Fibroblast of skin of abdomen (primary cell): Measurements from ENCODE around the gene HSPA8.
"Not testable (repeated sequence)": the region's sequence is repeated elsewhere in the genome, so short reads cannot be mapped to it uniquely, and the experiment has no call there.

ENCODE experiments used
- DNase-seq: peaks from one replicate; pipeline ENCODE4 v3.0.0-alpha.2; 2013

Gene HSPA8

DNA sequence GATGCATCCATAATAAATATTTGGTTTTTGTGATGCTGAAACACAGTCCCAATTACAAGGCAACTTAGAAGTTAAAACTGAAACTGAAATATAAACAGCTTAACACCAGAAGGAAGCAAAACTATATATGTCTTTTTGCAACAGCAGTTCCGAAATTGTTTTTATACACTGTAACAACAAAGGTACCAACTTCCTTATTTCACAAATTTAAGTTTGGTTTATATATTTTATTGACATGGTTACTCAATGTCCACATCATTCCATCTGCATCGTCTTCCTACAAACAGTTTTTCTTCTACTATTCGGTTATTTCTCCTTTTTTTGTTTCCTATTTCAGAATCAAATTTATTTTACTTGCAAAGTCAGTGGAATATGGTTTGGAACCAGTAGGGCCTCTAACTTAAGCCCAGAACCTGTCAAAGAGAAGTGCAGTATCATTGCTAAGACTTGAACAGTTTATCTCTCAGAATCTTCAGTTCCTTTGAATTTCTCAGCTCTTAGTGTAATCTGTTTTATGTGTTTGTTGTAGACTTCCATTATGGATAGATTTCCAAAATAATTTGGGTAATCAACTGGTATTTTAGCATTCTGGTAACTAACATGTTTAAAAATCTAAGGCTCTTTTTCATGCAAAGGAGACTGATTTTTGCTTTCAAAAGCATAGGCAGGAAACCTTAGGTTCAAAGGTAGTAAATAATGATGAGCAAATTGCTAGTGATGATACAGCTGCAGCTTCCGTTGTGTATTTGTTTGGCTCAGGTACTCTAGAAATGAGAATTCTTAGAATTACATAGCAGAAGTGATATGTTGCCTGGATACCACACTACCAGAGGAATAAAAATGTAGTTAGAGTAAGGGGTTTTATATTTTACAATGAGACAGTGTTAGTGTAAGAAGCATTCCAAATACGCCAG lies 8.2 kb upstream of the HSPA8 start:
- DNase-seq = no peak

DNA sequence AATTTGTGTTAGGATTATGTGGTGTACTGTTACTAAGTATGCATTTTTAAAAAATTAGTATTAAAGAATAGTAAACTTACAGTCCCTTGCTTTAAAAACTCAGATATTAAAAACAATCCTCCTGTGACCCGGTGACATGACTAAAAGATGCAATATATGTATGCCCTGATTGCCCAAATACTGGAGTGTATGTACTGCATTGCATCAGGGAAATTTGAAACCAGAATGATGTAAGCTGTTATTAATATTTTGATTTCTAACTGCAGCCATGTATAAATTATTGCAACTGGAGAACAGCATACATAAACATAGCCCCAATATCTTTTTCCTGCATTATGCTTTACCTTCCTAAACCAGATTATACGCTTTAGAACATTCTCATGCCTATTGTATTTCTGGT lies 3.7 kb upstream of the HSPA8 start:
- DNase-seq = peak; percentile 67

DNA sequence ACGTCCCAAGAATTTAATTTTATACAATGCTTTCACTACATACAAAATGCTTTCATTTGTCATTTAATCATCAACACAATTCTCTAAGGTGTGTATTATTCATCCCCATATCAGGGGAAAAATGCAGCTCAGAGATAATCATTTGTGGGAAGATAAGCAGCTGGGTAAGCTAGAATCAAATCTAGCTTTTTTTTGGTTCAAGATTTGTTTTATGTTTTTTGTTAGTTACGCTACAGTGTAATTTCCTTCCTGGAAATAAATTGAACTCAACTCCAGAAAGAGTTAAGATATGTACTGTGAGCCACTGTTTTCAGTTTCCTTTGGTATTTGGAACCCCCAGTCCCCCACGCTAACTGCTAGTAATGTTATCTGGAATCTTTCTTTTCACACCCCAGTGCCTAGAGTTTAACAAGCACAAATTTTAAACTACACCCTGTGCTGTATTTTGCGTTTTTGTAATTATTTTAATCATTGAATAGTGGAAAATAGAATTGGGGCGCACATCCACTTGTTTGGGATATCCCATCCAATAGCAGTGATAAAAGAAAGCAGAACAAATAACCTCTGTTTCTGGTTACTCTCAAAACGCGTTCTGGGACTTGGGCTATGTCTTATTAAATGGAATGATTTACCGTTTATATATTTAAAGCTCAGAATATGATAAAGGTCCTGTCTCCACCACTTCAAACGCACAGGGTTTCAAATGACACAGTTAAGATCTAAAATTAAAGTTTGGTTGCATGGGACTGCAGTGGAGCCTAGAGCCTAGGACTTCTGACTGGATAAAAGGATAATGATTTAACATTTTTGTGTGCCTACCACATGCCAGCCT lies 2.1 kb upstream of the HSPA8 start:
- no peak for DNase-seq

DNA sequence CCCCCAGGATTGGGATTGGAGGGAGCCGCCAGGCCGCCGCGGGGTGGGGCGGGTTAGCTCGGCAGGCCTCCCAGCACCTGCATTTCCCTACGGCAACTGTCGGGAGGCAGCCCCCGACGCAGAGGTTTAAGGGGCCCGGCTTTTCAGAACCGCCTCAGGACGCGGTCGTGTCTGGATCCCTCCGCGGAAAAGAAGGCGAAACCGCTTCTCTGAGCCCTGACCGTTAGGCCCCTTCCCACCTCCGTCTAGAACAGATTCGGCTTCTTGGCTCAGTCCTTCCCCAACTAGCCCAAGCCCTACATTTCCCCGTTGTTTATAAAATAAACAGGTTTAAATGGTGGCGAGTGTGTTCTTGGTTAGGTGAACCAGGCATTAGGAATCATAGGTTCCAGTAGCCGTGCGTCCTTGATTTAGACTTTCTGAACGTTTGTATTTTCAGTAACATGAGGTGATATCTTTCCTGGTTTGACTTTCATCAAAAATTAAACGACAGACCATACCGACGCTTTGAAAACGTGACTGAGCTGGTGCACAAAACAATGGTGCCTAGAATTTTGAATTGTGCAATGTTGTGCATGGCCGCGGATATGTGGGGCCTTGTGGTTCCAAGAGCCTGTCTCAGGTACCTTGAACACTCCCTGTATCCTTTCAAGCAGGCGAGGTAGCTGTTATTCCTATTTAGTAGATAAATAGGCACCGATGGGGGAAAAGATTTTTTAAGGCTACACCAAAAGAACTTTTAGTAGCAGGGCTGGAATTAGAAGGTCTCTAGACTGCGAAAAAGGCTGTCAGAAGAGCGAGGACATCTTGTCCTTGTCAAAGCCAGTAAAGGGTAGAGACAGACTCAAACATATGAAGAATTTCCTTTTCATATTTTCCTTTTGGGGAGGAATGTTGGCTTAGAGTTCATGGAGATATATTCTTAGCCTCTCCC lies 1.2 kb upstream of the HSPA8 start:
- peak; percentile 63 for DNase-seq

DNA sequence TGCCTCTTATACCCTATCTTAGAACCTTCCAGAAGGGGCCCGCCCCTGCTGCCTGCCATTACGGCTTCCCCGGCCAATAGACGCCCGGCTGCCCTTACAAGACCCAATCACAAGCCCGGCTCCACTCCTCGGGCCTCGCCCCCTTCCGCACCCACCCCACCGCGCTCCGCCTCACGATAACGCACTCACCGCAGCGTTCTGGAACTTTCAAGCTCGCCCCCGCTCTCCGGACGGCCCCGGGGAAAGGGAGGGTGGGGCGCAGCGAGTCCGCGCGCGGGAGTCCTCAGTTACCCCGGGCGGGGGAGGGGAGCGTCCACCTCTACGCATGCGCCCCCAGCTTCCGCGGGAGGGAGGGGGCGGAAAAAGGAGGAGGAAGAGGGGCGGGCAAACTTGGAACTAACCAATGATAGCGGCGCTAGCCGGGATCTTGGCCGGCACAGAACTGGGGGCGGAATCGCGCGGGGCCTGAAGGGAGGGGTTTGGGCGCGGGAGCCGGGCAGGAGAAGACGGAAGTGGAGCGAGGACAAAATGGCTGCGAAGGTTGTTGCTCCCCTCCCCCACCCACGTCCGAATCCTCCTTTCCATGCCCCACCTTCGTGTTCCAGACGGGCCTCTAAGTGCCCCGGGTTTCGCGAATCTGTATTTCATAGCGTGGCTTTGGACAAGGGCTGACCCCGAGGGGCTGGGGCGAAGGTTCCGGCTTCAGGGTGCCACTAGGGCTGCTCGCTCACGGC lies 389 bp upstream of the HSPA8 start:
- peak; percentile 100 for DNase-seq

DNA sequence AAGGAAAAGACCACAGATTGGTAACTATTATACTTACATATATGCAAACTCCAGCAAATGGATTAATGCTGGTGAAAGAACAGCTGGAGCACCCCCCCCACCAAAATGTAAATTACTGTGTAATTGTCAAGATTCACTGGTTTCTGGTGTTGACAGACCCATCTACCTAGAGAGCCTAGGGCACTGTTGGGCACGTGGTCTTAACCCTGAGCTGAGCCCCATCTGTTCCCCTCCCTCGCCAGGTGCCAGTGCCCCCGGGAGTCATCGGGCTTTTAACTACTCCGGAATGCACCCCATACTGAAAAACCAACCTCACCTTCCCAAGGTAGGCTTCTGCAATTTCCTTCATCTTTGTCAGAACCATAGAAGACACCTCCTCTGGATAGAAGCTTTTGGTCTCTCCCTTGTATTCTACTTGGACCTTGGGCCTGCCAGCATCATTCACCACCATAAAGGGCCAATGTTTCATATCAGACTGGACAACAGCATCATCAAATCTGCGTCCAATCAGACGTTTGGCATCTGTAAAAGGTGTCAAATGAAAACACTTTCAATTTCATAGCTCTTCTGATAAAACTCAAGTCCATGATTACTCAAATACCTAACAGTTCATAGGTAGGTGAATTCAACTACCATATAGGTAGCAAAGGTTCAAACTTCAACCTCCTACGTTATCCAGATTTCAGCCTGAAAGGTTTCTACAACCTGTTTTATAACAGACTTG lies 1.5 kb downstream of the HSPA8 start:
- DNase-seq = no peak

DNA sequence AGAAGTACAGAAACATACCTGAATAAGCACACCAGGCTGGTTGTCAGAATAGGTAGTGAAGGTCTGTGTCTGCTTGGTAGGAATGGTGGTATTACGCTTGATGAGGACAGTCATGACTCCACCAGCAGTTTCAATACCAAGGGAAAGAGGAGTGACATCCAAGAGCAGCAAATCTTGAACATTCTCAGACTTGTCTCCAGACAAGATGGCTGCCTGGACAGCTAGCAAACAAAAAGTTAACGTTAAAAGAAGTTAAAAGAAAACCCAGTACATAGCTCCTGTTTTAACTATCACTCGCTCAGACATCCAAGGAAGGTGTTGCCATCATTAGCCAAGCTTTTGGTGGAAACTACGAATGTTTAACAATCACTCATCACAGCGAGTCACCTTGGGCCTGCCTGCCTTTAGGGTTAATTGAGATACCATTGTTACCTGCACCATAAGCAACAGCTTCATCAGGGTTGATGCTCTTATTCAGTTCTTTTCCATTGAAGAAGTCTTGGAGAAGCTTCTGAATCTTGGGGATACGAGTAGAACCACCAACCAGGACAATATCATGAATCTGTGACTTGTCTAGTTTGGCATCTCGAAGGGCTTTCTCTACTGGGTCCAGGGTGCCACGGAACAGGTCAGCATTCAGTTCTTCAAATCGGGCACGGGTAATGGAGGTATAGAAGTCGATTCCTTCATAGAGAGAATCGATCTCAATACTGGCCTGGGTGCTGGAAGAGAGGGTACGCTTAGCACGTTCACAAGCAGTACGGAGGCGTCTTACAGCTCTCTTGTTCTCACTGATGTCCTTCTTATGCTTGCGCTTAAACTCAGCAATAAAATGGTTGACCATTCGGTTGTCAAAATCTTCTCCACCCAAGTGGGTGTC lies 2.7 kb downstream of the HSPA8 start:
- not testable (repeated sequence) for DNase-seq

DNA sequence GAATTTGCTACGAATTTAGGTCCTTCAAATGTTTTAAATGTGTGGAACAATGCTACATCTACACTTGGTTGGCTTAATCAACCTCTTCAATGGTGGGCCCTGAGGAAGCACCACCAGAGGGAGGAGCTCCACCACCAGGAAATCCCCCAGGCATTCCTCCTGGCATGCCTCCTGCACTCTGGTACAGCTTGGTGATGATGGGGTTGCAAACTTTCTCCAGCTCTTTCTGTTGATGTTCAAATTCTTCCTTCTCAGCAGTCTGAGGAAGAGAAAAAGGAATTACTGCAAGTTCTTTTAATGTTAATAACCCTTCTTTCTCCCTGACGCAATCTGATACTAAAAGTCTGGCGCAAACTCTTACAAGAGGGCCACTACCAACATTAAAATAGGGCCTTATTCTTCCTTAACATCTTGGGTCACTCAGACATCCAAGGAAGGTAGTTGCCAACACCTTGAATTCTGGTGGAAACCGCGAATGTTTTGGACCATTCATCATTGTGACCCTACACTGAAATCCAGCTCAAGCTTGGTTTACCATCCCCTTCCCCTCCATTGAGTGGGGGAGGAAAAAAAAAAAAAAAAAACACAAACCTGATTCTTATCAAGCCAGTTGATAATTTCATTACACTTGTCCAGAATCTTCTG lies 4.2 kb downstream of the HSPA8 start:
- no peak for DNase-seq

DNA sequence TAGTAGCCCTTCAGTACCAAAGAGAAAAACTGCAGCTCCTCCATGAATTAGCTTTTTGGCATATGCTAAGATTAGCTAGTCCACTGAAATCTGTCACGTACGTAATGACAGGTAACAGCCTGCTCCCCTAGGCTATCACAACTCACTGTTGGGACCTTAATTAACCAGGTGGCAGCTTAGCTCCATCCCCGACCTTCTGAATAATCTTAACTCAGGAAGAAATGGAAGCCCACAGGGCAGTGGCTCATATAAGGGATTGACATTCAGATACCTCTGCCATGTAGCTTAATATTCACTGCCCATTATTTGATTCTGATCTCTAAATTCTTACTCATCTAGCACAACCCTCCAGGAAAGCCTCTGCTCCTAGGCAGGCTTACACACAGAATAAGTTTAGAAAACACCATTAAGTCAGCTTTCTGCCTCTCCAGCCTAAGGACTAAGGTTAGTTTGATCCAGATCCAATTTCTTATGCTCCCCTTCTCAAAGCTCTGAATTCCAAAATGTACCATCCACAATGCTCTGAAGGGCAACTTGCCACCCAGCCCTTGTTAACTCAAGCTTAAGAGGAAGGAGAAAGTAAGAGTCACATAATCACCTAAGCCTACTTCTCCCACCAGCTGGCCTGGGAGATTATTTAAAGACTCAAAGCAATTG lies 5.0 kb downstream of the HSPA8 start:
- no peak for DNase-seq

DNA sequence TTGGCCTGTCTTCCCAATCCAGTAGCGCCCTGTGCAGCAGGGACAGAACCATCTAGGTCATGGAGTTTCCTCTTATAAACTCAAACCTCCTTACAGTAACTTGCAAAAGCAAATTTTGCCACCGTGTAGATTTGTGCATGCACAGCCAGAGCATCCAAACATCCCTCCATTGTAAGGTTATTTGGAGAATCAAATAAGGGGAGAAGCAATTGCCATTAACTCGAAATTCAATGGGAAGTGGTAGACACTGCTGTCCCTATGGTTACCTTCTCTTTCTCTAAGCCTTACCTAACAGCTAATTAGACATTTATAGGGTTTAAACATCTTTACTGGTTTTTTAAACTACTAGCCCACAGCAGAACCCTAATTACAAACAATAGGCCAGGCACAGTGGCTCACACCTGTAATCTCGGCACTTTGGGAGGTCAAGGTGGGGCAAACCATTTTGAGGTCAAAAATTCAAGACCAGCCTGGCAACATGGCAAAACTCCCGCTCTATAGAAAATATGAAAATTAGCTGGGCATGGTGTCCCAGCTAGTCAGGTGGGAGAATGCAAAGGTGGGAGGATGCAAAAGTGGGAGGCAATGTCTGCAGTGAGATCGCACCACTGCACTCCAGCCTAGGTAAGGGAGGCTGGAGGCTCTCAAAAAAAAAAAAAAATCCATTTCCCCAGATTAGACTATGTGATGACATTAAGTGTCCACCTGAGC lies 6.6 kb downstream of the HSPA8 start:
- no peak for DNase-seq

DNA sequence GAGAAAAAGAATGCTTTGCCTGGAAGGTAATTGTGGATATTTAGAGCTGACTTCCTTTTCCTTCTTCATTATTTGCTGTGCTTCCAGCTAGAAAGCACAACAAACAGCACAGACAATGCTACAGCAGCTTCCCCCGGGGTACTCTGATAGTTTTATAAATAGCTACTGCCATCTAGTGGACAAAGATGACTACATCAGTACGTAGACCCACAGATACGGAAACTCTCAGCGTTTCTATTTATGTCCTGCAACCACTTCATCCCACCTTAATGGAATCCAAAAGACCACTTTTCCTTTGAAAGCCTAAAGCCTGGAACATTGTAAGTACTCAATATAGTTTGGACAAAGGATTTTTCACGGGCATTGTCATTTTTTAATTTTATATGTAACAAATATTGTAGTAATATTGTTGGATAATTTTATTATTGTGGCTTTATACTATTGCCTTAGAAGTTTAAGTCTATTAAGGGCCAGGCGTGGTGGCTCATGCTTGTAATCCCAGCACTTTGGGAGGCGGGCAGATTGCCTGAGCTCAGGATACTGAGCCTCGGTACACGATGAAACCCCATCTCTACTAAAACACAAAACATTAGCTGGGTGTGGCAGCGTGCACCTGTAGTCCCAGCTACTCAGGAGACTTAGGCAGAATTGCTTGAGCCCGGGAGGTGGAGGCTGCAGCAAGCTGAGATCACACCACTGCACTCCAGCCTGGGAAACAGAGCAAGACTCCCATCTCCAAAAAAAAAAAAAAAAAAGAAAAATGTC lies 7.5 kb downstream of the HSPA8 start:
- peak; percentile 70 for DNase-seq

DNA sequence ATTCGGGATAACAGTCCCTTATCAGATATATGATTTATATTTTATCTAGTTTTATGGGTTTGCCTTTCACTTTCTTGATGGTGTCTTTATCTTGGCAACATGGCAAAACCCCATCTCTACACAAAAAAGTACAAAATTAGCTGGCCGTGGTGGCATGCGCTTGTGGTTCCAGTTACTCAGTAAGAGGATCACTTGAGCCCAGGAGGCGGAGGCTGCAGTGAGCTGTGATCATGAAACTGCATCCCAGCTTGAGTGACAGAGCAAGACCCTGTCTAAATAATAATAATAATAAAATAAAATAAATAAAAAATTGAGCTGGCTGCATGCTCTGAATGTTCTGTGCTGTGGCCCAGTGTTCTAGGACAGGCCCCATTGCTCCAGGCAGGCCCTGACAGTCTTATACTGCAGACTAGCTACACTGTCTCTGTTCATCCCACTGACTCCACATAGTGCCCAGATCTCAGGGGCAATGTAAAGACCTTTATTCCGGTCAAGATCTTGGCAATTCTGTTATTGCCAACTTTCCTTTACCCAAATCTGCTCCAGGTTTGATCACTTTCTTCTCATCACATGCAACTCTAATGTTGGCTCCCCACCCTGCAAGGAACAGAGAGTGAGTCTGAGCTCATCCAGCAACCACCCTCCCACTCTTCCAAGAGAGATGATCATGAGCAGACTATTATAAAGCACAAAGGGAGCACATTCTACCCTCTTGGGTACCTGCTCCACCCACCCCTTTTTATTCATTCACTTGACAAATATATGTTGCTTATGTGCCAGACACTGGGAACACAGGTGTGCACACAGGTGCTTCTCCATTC lies 8.8 kb downstream of the HSPA8 start:
- DNase-seq = no peak

DNA sequence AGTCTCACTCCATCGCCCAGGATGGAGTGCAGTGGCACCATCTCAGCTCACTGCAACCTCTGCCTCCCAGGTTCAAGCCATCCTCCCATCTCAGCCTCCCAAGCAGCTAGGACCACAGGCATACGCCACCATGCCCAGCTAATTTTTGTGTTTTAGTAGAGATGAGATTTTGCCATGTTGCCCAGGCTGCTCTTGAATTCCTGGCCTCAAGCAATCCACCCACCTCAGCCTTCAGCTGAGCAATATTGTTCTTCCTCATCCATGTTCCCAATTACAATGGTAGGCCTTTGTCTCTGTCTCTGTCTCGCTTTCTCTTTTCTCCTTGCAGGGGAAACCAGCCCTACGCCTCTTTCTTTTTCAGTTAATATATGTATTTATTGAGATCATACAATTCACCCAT lies 10.3 kb downstream of the HSPA8 start:
- no peak for DNase-seq

DNA sequence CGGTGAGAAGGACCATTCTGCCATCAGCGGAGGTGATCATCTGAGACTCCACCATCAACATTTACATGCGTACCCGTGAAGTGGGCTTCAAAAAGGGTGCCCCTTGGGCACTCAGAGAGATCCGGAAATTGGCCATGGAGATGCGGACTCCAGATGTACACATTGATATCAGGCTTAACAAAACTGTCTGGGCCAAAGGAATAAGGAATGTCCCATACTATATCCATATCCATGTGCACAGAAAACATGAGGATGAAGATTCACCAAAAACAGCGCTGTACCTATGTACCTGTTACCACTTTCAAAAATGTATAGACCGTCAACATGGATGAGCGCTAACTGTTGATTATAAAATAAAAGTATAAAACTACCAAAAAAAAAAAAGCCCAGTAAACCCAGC lies 10.8 kb downstream of the HSPA8 start:
- DNase-seq = no peak

DNA sequence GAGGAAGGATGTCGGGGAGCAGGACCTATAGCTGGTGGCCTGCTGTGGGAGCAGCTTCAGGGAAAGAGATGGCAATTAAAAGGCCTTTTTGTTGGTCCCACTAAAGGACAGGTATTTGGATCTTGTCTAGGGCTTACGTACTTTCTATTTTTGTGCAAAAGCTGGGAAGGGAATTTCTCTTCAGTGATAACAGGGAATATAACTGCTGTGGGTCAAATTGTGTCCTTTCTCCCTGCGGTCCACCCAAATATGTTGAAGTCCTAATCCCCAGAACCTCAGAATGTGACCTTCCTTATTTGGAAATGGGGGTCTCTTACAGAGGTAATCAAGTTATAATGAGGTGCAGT lies 14.0 kb downstream of the HSPA8 start:
- DNase-seq = no peak

DNA sequence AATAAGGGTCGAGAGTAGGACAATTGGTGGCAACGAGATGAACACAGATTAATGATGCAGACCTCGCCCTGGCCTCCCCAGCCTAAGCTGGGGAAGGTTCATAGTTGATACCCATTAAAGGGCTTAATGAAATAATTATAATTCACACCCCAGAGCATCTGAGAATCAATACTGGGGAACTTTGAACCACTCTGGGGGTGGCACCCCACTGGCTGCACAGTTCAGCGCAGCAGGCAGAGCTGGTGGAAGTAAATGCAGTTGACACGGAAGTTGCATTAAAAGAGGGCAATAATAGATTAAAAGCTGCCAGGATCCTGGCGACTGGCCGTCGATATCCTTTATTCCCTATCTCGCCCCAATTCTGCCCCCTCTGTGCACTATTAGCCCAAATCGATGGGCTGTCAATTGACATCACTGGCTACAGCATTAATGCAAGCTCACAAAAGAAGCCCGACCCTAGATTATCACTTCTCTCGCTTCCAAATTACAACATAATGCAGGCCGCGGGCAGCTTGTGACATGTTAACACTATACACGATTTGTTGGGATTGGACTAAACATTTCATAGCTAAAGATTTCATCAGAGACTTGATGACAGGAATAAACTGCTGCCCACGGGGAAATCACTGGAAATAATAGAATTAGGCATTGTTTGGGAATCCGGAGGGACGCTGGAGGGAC lies 14.5 kb downstream of the HSPA8 start:
- DNase-seq = no peak
